Neuronal stem cell (in vitro differentiated cells): Measurements from ENCODE around the gene SUMO1.

ENCODE experiments used
- DNase-seq: peaks from one replicate; pipeline ENCODE4 v3.0.0-alpha.2; 2013; ENCODE audit warnings: low spot score
- H2AFZ ChIP-seq: one replicate; pipeline ENCODE4 v1.6.1; 2013; ENCODE audit warnings: mild to moderate bottlenecking, low read length, inconsistent platforms
- H2AK5ac ChIP-seq: 2 replicates; pipeline ENCODE4 v1.6.1; 2013; ENCODE audit warnings: low read depth, mild to moderate bottlenecking, inconsistent platforms, low read length, moderate library complexity, mixed read lengths
- H2BK120ac ChIP-seq: 2 replicates; pipeline ENCODE4 v1.6.1; 2013; ENCODE audit warnings: low read depth, mild to moderate bottlenecking, inconsistent platforms, low read length, moderate library complexity, mixed read lengths
- H2BK12ac ChIP-seq: one replicate; pipeline ENCODE4 v1.6.1; 2013; ENCODE audit warnings: low read length, inconsistent platforms
- H2BK15ac ChIP-seq: 2 replicates; pipeline ENCODE4 v1.6.1; 2013; ENCODE audit warnings: mild to moderate bottlenecking, low read length, inconsistent platforms, mixed read lengths
- H2BK5ac ChIP-seq: one replicate; pipeline ENCODE4 v1.6.1; 2013; ENCODE audit warnings: inconsistent platforms, mild to moderate bottlenecking, low read length, moderate library complexity
- H3K14ac ChIP-seq: one replicate; pipeline ENCODE4 v1.6.1; 2013; ENCODE audit warnings: low read length, inconsistent platforms
- H3K18ac ChIP-seq: 2 replicates; pipeline ENCODE4 v1.6.1; 2013; ENCODE audit warnings: low read length, inconsistent platforms
- H3K23ac ChIP-seq: 2 replicates; pipeline ENCODE4 v1.6.1; 2013; ENCODE audit warnings: low read depth, mild to moderate bottlenecking, mixed read lengths, low read length, inconsistent platforms; ENCODE audit not compliant: poor library complexity
- H3K27ac ChIP-seq: replicated peaks from 3 replicates; pipeline ENCODE4 v1.5.1; 2013; ENCODE audit warnings: low read length, inconsistent platforms
- H3K27me3 ChIP-seq, 3 experiments: 2 replicates each; pipeline ENCODE4 v1.6.1; 2013; ENCODE audit warnings: low read length in 3 of 3, mild to moderate bottlenecking in 2 of 3, inconsistent platforms in 1 of 3, low read depth in 1 of 3, mixed read lengths in 1 of 3, moderate library complexity in 1 of 3; ENCODE audit not compliant: control insufficient read depth in 3 of 3, insufficient read depth in 3 of 3
- H3K36me3 ChIP-seq, 2 donors: replicated peaks in 1 of 2; 2 replicates each; pipeline ENCODE4 v1.6.1; 2013; ENCODE audit warnings: low read length in 2 of 2; ENCODE audit not compliant: control insufficient read depth in 2 of 2, insufficient read depth in 2 of 2
- H3K4ac ChIP-seq: 2 replicates; pipeline ENCODE4 v1.6.1; 2013; ENCODE audit warnings: inconsistent platforms, mild to moderate bottlenecking, low read length, moderate library complexity
- H3K4me1 ChIP-seq, 2 donors: 1 replicate in 1 of 2; 2 replicates in 1 of 2; pipeline ENCODE4 v1.6.1; 2013; ENCODE audit warnings: low read length in 2 of 2, low read depth in 1 of 2; ENCODE audit not compliant: control insufficient read depth in 2 of 2, insufficient read depth in 1 of 2
- H3K4me2 ChIP-seq: one replicate; pipeline ENCODE4 v1.6.1; 2013; ENCODE audit warnings: mild to moderate bottlenecking, low read length, inconsistent platforms; ENCODE audit not compliant: insufficient read depth, poor library complexity, severe bottlenecking
- H3K4me3 ChIP-seq, 2 donors: 2 replicates each; pipeline ENCODE4 v1.5.1; 2013; ENCODE audit warnings: low read length in 2 of 2, mild to moderate bottlenecking in 2 of 2, inconsistent platforms in 1 of 2, moderate library complexity in 1 of 2
- H3K79me1 ChIP-seq: one replicate; pipeline ENCODE4 v1.6.1; 2013; ENCODE audit warnings: low read depth, mild to moderate bottlenecking, inconsistent platforms, low read length, moderate library complexity
- H3K9ac ChIP-seq: one replicate; pipeline ENCODE4 v1.6.1; 2013; ENCODE audit warnings: mild to moderate bottlenecking, low read depth, low read length, inconsistent platforms; ENCODE audit not compliant: poor library complexity
- H3K9me3 ChIP-seq, 2 donors: replicated peaks in 1 of 2; 2 replicates each; pipeline versions ENCODE3 to v1.6.1; 2013; ENCODE audit warnings: low read length in 2 of 2, mild to moderate bottlenecking in 2 of 2, inconsistent platforms in 1 of 2, low read depth in 1 of 2, mixed read lengths in 1 of 2, moderate library complexity in 1 of 2; ENCODE audit not compliant: control insufficient read depth in 2 of 2, insufficient read depth in 1 of 2
- H4K8ac ChIP-seq: one replicate; pipeline ENCODE4 v1.6.1; 2013; ENCODE audit warnings: low read depth, mild to moderate bottlenecking, inconsistent platforms, low read length, moderate library complexity
- H4K91ac ChIP-seq: one replicate; pipeline ENCODE4 v1.6.1; 2013; ENCODE audit warnings: low read length, low read depth, mild to moderate bottlenecking, inconsistent platforms; ENCODE audit not compliant: poor library complexity
- WGBS, 2 donors: extraction: QIAGEN DNeasy Blood & Tissue Kit; methylation state at CpG; one replicate each; pipeline ENCODE4 v1.1.7; 2013; ENCODE audit warnings: missing lambda C conversion rate in 2 of 2, mixed read lengths in 1 of 2; ENCODE audit not compliant: insufficient read length in 2 of 2, insufficient replicate concordance in 1 of 2; ENCODE audit errors: extremely low coverage in 2 of 2; 5-methylcytosine and 5-hydroxymethylcytosine counted together

Gene SUMO1

GRCh38 chr2:202161151-202161835 is 77.1 kb downstream of the SUMO1 start:
- H3K27me3 ChIP-seq, result peaks cover 0 to 2% (median 0%) of the 10 kb centered on the region in 3 experiments
- H3K27ac ChIP-seq, result no peak overlapping the region
- no peak overlapping the region for H3K4me2 ChIP-seq
- H3K23ac ChIP-seq, result peak overlapping the region; percentile 8
- H4K8ac ChIP-seq, result no peak overlapping the region
- H2BK12ac ChIP-seq, result no peak overlapping the region
- H3K14ac ChIP-seq, result no peak overlapping the region
- no peaks in the 10 kb centered on the region for H3K79me1 ChIP-seq
- no peak overlapping the region for H2BK15ac ChIP-seq
- no CpG with 5 or more reads among the region's 8 CpGs for WGBS, 2 donors
- no peak overlapping the region for H2AFZ ChIP-seq
- no peak overlapping the region for H4K91ac ChIP-seq
- H3K4me3 ChIP-seq, result no peak overlapping the region
- no peak overlapping the region for H3K4ac ChIP-seq
- H3K4me1 ChIP-seq, result peaks cover 6 to 8% of the 10 kb centered on the region in 2 donors
- H3K9me3 ChIP-seq, result no peaks in the 10 kb centered on the region
- H2BK120ac ChIP-seq, result no peak overlapping the region
- no peak overlapping the region for H2AK5ac ChIP-seq
- H3K36me3 ChIP-seq, result no peaks in the 10 kb centered on the region
- H3K9ac ChIP-seq, result no peak overlapping the region
- H3K18ac ChIP-seq, result no peak overlapping the region
- no peak overlapping the region for H2BK5ac ChIP-seq
- no peak for DNase-seq

- H2BK120ac ChIP-seq, result no peak overlapping the region
Measured at GRCh38 chr2:202158796-202159195, 79.6 kb downstream of the SUMO1 start.

GRCh38 chr2:202157211-202157990 is 81.0 kb downstream of the SUMO1 start:
- H2BK120ac ChIP-seq, result no peak overlapping the region
- H3K79me1 ChIP-seq, result no peaks in the 10 kb centered on the region
- H3K9ac ChIP-seq, result no peak overlapping the region
- DNase-seq, result no peak
- H4K91ac ChIP-seq, result no peak overlapping the region
- H3K4me1 ChIP-seq, result peaks cover 3 to 5% of the 10 kb centered on the region in 2 donors
- H3K23ac ChIP-seq, result no peak overlapping the region
- no peaks in the 10 kb centered on the region for H3K36me3 ChIP-seq
- no peak overlapping the region for H3K27ac ChIP-seq
- no peak overlapping the region for H3K4ac ChIP-seq
- no peak overlapping the region for H2BK12ac ChIP-seq
- H3K9me3 ChIP-seq, result peaks cover 2 to 6% of the 10 kb centered on the region in 2 donors
- H3K4me2 ChIP-seq, result no peak overlapping the region
- H3K4me3 ChIP-seq, result no peak overlapping the region
- no CpG with 5 or more reads among the region's 4 CpGs for WGBS, 2 donors
- peaks cover 0 to 13% (median 5%) of the 10 kb centered on the region in 3 experiments for H3K27me3 ChIP-seq
- H2AFZ ChIP-seq, result no peak overlapping the region
- no peak overlapping the region for H2BK5ac ChIP-seq
- no peak overlapping the region for H3K18ac ChIP-seq
- no peak overlapping the region for H3K14ac ChIP-seq
- H2AK5ac ChIP-seq, result no peak overlapping the region
- H4K8ac ChIP-seq, result no peak overlapping the region
- H2BK15ac ChIP-seq, result no peak overlapping the region

More at GRCh38 chr2:202158796-202159195, 79.6 kb downstream of the SUMO1 start:
- Histone ChIP-seq H3K14ac (no peak overlapping the region), H3K4me2 (no peak overlapping the region), H4K8ac (no peak overlapping the region), H4K91ac (no peak overlapping the region), H3K36me3 (no peaks in the 10 kb centered on the region), H3K27ac (no peak overlapping the region), H2BK12ac (no peak overlapping the region), H2BK5ac (no peak overlapping the region), H3K18ac (no peak overlapping the region), H3K9ac (no peak overlapping the region), H3K27me3 (peaks cover 0 to 7% (median 0%) of the 10 kb centered on the region in 3 experiments), H2AK5ac (no peak overlapping the region), H2AFZ (no peak overlapping the region), H3K79me1 (no peaks in the 10 kb centered on the region), H2BK15ac (no peak overlapping the region), H3K9me3 (no peaks in the 10 kb centered on the region), H3K23ac (no peak overlapping the region), H3K4me3 (no peak overlapping the region), H3K4me1 (peaks cover 0 to under 1% of the 10 kb centered on the region in 2 donors), H3K4ac (no peak overlapping the region)
- no peak for DNase-seq
- WGBS, 2 donors, result no CpG with 5 or more reads among the region's 5 CpGs
